ENCODE measurements around the gene RNF151. TPM values are rescaled to one million over a fixed set of nuclear protein-coding genes. Genes with fewer than 3 reads are reported as not detected.
"Not testable (repeated sequence)": the region's sequence is repeated elsewhere in the genome, so short reads cannot be mapped to it uniquely, and the experiment has no call there.

Gene RNF151
- total RNA-seq, 1 experiment from 2014 or later, result 0.28 TPM

- Histone ChIP-seq H3T11ph (ENCODE audit: low read length) (no peak overlapping the region), H4K20me1 (ENCODE audit: control insufficient read depth, insufficient read depth, insufficient read length) (no peaks in the 10 kb centered on the region), H3K27ac (ENCODE audit: insufficient read length, low read depth, low read length) (no peak overlapping the region), H3K14ac (ENCODE audit: insufficient read depth, low read length) (no peak overlapping the region), H3K56ac (ENCODE audit: insufficient read length, low read depth, low read length) (no peak overlapping the region), H2AFZ (ENCODE audit: low read length) (no peak overlapping the region), H4K91ac (ENCODE audit: insufficient read length, low read depth, low read length) (no peak overlapping the region), H3K23me2 (ENCODE audit: insufficient read length, low read depth, low read length, poor library complexity, severe bottlenecking) (peaks cover 7% of the 10 kb centered on the region), H3K27me3 (ENCODE audit: insufficient read depth, low read length) (no peaks in the 10 kb centered on the region), H3K4me1 (ENCODE audit: insufficient read depth, low read length) (peaks cover 2% of the 10 kb centered on the region; the same call in 1 of the 2 replicates), H3K4ac (ENCODE audit: low read depth, low read length) (no peak overlapping the region), H4K5ac (ENCODE audit: insufficient read length, low read depth, low read length) (no peak overlapping the region), H3K9ac (ENCODE audit: extremely low read depth, insufficient read length, low read length) (no peak overlapping the region), H3K9me3 (ENCODE audit: control insufficient read depth, low read depth, low read length) (no peaks in the 10 kb centered on the region), H3K23ac (ENCODE audit: insufficient read length, low read depth, low read length) (no peak overlapping the region), H4K8ac (replicated peaks; ENCODE audit: insufficient read length, low read depth, low read length) (no peak overlapping the region), H2BK120ac (ENCODE audit: low read depth, low read length, poor library complexity, severe bottlenecking) (no peak overlapping the region), H3K4me2 (ENCODE audit: insufficient read depth, insufficient read length, low read length) (no peak overlapping the region), H2BK12ac (ENCODE audit: insufficient read length, low read depth, low read length) (no peak overlapping the region), H2BK15ac (ENCODE audit: low read depth, low read length) (no peak overlapping the region), H3K79me1 (ENCODE audit: insufficient read depth, low read depth, low read length, poor library complexity, severe bottlenecking) (no peaks in the 10 kb centered on the region), H3K18ac (ENCODE audit: insufficient read length, low read depth, low read length) (no peak overlapping the region), H2BK20ac (ENCODE audit: low read depth, low read length, poor library complexity, severe bottlenecking) (no peak overlapping the region), H3K79me2 (ENCODE audit: insufficient read depth, low read length) (no peaks in the 10 kb centered on the region), H2BK5ac (ENCODE audit: insufficient read length, low read length) (no peak overlapping the region), H2AK5ac (ENCODE audit: insufficient read length, low read length) (no peak overlapping the region)
- TF ChIP-seq, protein P1, sequence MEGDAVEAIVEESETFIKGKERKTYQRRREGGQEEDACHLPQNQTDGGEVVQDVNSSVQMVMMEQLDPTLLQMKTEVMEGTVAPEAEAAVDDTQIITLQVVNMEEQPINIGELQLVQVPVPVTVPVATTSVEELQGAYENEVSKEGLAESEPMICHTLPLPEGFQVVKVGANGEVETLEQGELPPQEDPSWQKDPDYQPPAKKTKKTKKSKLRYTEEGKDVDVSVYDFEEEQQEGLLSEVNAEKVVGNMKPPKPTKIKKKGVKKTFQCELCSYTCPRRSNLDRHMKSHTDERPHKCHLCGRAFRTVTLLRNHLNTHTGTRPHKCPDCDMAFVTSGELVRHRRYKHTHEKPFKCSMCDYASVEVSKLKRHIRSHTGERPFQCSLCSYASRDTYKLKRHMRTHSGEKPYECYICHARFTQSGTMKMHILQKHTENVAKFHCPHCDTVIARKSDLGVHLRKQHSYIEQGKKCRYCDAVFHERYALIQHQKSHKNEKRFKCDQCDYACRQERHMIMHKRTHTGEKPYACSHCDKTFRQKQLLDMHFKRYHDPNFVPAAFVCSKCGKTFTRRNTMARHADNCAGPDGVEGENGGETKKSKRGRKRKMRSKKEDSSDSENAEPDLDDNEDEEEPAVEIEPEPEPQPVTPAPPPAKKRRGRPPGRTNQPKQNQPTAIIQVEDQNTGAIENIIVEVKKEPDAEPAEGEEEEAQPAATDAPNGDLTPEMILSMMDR (conservative IDR thresholded peaks at IDR 0.05), result no peak
- H3K36me3 Mint-ChIP-seq (ENCODE audit: insufficient read depth in 1 of 3, low read depth in 3 of 3), result peaks cover 10 to 28% (median 17%) of the 10 kb centered on the region in 3 experiments; a peak in 6 of 7 replicates
- WGBS (ENCODE audit: extremely low coverage, insufficient read length, low lambda C conversion rate), result no CpG with 5 or more reads among the region's 17 CpGs
- no peak for DNase-seq
- peaks cover 8 to 13% of the 10 kb centered on the region in 2 experiments; a peak in 3 of 4 replicates for H3K4me1 Mint-ChIP-seq
- H3K4me3 Mint-ChIP-seq, result peak overlapping the region in 1 of 2 experiments; percentile 26; a peak in 2 of 5 replicates
- H3K9me3 Mint-ChIP-seq, result no peaks in the 10 kb centered on the region
- H3K27me3 Mint-ChIP-seq (ENCODE audit: low read depth), result peaks cover 2% of the 10 kb centered on the region; the same call in 1 of the 2 replicates
- no peak overlapping the region; a peak in 1 of 7 replicates for H3K27ac Mint-ChIP-seq
These were observed 27.7 kb upstream of the RNF151 start for GRCh38 chr16:1938910-1939309.

DNA sequence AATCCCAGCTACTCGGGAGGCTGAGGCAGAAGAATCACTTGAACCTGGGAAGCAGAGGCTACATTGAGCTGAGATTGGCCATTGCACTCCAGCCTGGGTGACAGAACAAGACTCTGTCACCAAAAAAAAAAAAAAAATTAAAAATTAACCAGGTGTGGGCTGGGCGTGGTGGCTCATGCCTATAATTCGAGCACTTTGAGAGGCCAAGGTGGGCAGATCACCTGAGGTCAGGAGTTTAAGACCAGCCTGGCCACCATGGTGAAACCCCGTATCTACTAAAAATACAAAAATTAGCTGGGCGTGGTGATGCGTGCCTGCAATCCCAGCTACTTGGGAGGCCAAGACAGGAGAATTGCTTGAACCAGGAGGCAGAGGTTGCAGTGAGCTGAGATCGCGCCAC lies 26.8 kb upstream of the RNF151 start:
- H3K79me2 ChIP-seq (ENCODE audit: insufficient read depth, low read length); H2AFZ ChIP-seq (ENCODE audit: low read length); H2AK5ac ChIP-seq (ENCODE audit: insufficient read length, low read length); H4K20me1 ChIP-seq (ENCODE audit: control insufficient read depth, insufficient read depth, insufficient read length); H3K4me2 ChIP-seq (ENCODE audit: insufficient read depth, insufficient read length, low read length); H3K14ac ChIP-seq (ENCODE audit: insufficient read depth, low read length); H3K27me3 ChIP-seq (ENCODE audit: insufficient read depth, low read length); H2BK120ac ChIP-seq (ENCODE audit: low read depth, low read length, poor library complexity, severe bottlenecking); H3K23me2 ChIP-seq (ENCODE audit: insufficient read length, low read depth, low read length, poor library complexity, severe bottlenecking); H3K27ac ChIP-seq (ENCODE audit: insufficient read length, low read depth, low read length); H4K91ac ChIP-seq (ENCODE audit: insufficient read length, low read depth, low read length); H3K27me3 Mint-ChIP-seq (ENCODE audit: low read depth); H3K56ac ChIP-seq (ENCODE audit: insufficient read length, low read depth, low read length); H4K8ac ChIP-seq (replicated peaks; ENCODE audit: insufficient read length, low read depth, low read length); H3K9ac ChIP-seq (ENCODE audit: extremely low read depth, insufficient read length, low read length); H3K4me3 Mint-ChIP-seq; H3K79me1 ChIP-seq (ENCODE audit: insufficient read depth, low read depth, low read length, poor library complexity, severe bottlenecking); H2BK5ac ChIP-seq (ENCODE audit: insufficient read length, low read length); DNase-seq; H3K23ac ChIP-seq (ENCODE audit: insufficient read length, low read depth, low read length); H3K4me1 ChIP-seq (ENCODE audit: insufficient read depth, low read length); H4K5ac ChIP-seq (ENCODE audit: insufficient read length, low read depth, low read length); H2BK12ac ChIP-seq (ENCODE audit: insufficient read length, low read depth, low read length); H3T11ph ChIP-seq (ENCODE audit: low read length); H3K9me3 ChIP-seq (ENCODE audit: control insufficient read depth, low read depth, low read length); H3K4ac ChIP-seq (ENCODE audit: low read depth, low read length); H2BK20ac ChIP-seq (ENCODE audit: low read depth, low read length, poor library complexity, severe bottlenecking); H3K9me3 Mint-ChIP-seq; H2BK15ac ChIP-seq (ENCODE audit: low read depth, low read length); H3K18ac ChIP-seq (ENCODE audit: insufficient read length, low read depth, low read length): not testable (repeated sequence)
- H3K4me1 Mint-ChIP-seq, result peaks cover 15 to 22% of the 10 kb centered on the region in 2 experiments
- no CpG with 5 or more reads among the region's 8 CpGs for WGBS (ENCODE audit: extremely low coverage, insufficient read length, low lambda C conversion rate)
- H3K27ac Mint-ChIP-seq, result peak overlapping the region in 1 of 3 experiments; percentile 31; a peak in 1 of 7 replicates
- peaks cover 10 to 28% (median 17%) of the 10 kb centered on the region in 3 experiments; a peak in 6 of 7 replicates for H3K36me3 Mint-ChIP-seq (ENCODE audit: insufficient read depth in 1 of 3, low read depth in 3 of 3)

Data from H9 (cell line).